Ovary (tissue), 3 donors: ENCODE data around the gene GRAMD2A.

Experiments used
- CTCF ChIP-seq, 3 donors: fragments of 450-650 bp in 2 of 3; fragments of 200-600 bp in 1 of 3; IDR thresholded peaks; one replicate each; pipeline versions ENCODE4 v1.5.1 to v1.8.0; 2016 to 2022; ENCODE audit warnings: antibody characterized with exemption in 3 of 3, mild to moderate bottlenecking in 1 of 3
- POLR2A ChIP-seq: fragments of 450-650 bp; IDR thresholded peaks from one replicate; pipeline ENCODE4 v1.6.1; 2017; ENCODE audit warnings: antibody characterized with exemption, mild to moderate bottlenecking, moderate library complexity
- donor health status: DM: no; HTN: no; CAD: no.

- TF ChIP-seq CTCF (IDR thresholded peaks at IDR 0.05) = no peak
- no peak for TF ChIP-seq POLR2A
Measured at GRCh38 chr15:72124218-72124617, 73.4 kb downstream of the GRAMD2A start.
